Activated CD8-positive, alpha-beta memory T cell treated with anti-CD3 and anti-CD28 coated beads, Interleukin-2, amount 50 U/mL, for 24 hours (primary cell): ENCODE results near the gene FRS3.
"Not testable (repeated sequence)": the region's sequence is repeated elsewhere in the genome, so short reads cannot be mapped to it uniquely, and the experiment has no call there.

Experiments
- DNase-seq: peaks from one replicate; pipeline ENCODE4 v3.0.0-alpha.2; 2020; ENCODE audit errors: extremely low read depth

Gene FRS3

GRCh38 chr6:41769376-41769775, 10.3 kb downstream of the FRS3 start:
- no peak for DNase-seq

- no peak for DNase-seq
Measured at GRCh38 chr6:41768545-41769308, 11.0 kb downstream of the FRS3 start.

GRCh38 chr6:41767112-41767833, 12.4 kb downstream of the FRS3 start:
- DNase-seq, result no peak

- not testable (repeated sequence) for DNase-seq
Measured at GRCh38 chr6:41766043-41766664, 13.5 kb downstream of the FRS3 start.

- no peak for DNase-seq
Measured at GRCh38 chr6:41763470-41763869, 16.2 kb downstream of the FRS3 start.

- no peak for DNase-seq
Measured at GRCh38 chr6:41759905-41760579, 19.7 kb downstream of the FRS3 start.

- no peak for DNase-seq
Measured at GRCh38 chr6:41759106-41759904, 20.4 kb downstream of the FRS3 start.

GRCh38 chr6:41758641-41759035, 21.1 kb downstream of the FRS3 start:
- DNase-seq, result no peak

GRCh38 chr6:41757931-41758640, 21.6 kb downstream of the FRS3 start:
- DNase-seq, result no peak

GRCh38 chr6:41757271-41757670, 22.4 kb downstream of the FRS3 start:
- DNase-seq, result no peak

- DNase-seq, result no peak
Measured at GRCh38 chr6:41756354-41756753, 23.3 kb downstream of the FRS3 start.

GRCh38 chr6:41755895-41756294, 23.8 kb downstream of the FRS3 start:
- DNase-seq, result no peak

- no peak for DNase-seq
Measured at GRCh38 chr6:41750374-41750773, 29.3 kb downstream of the FRS3 start.

- no peak for DNase-seq
Measured at GRCh38 chr6:41748542-41748941, 31.2 kb downstream of the FRS3 start.

GRCh38 chr6:41748102-41748477, 31.6 kb downstream of the FRS3 start:
- no peak for DNase-seq

GRCh38 chr6:41747256-41748101, 32.2 kb downstream of the FRS3 start, which contains the start of gene PGC:
Gene PGC (minus strand): TSS chr6:41747397. CDS start chr6:41747334, 63 bp downstream.
- no peak for DNase-seq

GRCh38 chr6:41746107-41746506, 33.6 kb downstream of the FRS3 start:
- DNase-seq, result no peak

GRCh38 chr6:41744236-41744787, 35.4 kb downstream of the FRS3 start:
- no peak for DNase-seq

GRCh38 chr6:41743406-41744235, 36.1 kb downstream of the FRS3 start:
- DNase-seq, result no peak
